Pulmonary artery endothelial cell (primary cell): ENCODE results near the gene OR1M1. TPM values are rescaled to one million over a fixed set of nuclear protein-coding genes. Genes with fewer than 3 reads are reported as not detected.
"Not testable (repeated sequence)": the region's sequence is repeated elsewhere in the genome, so short reads cannot be mapped to it uniquely, and the experiment has no call there.

Experiments used
- DNase-seq: peaks from one replicate; pipeline ENCODE4 v3.0.0-alpha.2; 2011; ENCODE audit warnings: low read depth, low spot score
- total RNA-seq: library from RNA; depleted of rRNA; stranded (reverse); fragments of >200 nt; gene quantifications from 2 replicates; pipeline ENCODE4 v1.2.3, GENCODE V29; 2014

The OR1M1 gene
- not detected in 2 replicates for total RNA-seq

GRCh38 chr19:9086761-9087160, at the start of gene OR1M1:
OR1M1 (plus strand) TSS chr19:9087061; CDS start chr19:9093245, 6,184 bp downstream.
- no peak for DNase-seq

- no peak for DNase-seq
Observed at GRCh38 chr19:9037400-9038062, 49.3 kb upstream of the OR1M1 start.

- DNase-seq, result no peak
Observed at GRCh38 chr19:9039728-9040127, 47.1 kb upstream of the OR1M1 start.

GRCh38 chr19:9040131-9040530, 46.7 kb upstream of the OR1M1 start:
- no peak for DNase-seq

GRCh38 chr19:9041023-9041422, 45.8 kb upstream of the OR1M1 start:
- no peak for DNase-seq

- DNase-seq, result no peak
Observed at GRCh38 chr19:9043524-9043923, 43.3 kb upstream of the OR1M1 start.

GRCh38 chr19:9044449-9044848, 42.4 kb upstream of the OR1M1 start:
- no peak for DNase-seq

- DNase-seq, result no peak
Observed at GRCh38 chr19:9046694-9047093, 40.2 kb upstream of the OR1M1 start.

- DNase-seq, result no peak
Observed at GRCh38 chr19:9052894-9053293, 34.0 kb upstream of the OR1M1 start.

- DNase-seq, result not testable (repeated sequence)
Observed at GRCh38 chr19:9053674-9054073, 33.2 kb upstream of the OR1M1 start.

GRCh38 chr19:9054207-9054606, 32.7 kb upstream of the OR1M1 start:
- DNase-seq, result no peak

GRCh38 chr19:9054765-9055164, 32.1 kb upstream of the OR1M1 start:
- no peak for DNase-seq

- DNase-seq, result not testable (repeated sequence)
Observed at GRCh38 chr19:9056131-9056530, 30.7 kb upstream of the OR1M1 start.

GRCh38 chr19:9057505-9058258, 29.2 kb upstream of the OR1M1 start:
- DNase-seq, result no peak

- no peak for DNase-seq
Observed at GRCh38 chr19:9058905-9059667, 27.8 kb upstream of the OR1M1 start.

- no peak for DNase-seq
Observed at GRCh38 chr19:9060564-9061340, 26.1 kb upstream of the OR1M1 start.

- no peak for DNase-seq
Observed at GRCh38 chr19:9061879-9062278, 25.0 kb upstream of the OR1M1 start.

GRCh38 chr19:9065457-9066014, 21.3 kb upstream of the OR1M1 start:
- no peak for DNase-seq

- no peak for DNase-seq
Observed at GRCh38 chr19:9070066-9070465, 16.8 kb upstream of the OR1M1 start.

- not testable (repeated sequence) for DNase-seq
Observed at GRCh38 chr19:9071720-9072119, 15.1 kb upstream of the OR1M1 start.

- DNase-seq, result no peak
Observed at GRCh38 chr19:9073806-9074205, 13.1 kb upstream of the OR1M1 start.
